NCI-H1048 (cell line): Measurements from ENCODE around the gene IGFALS.

Experiments used
- DNase-seq: peaks from one replicate; lab custom pipeline; 2025; lab: John Stamatoyannopoulos, UW

The IGFALS gene

GRCh38 chr16:1793578-1794220 is at the start of gene IGFALS:
Gene IGFALS (minus strand): TSS chr16:1793705. CDS start chr16:1793652, 53 bp downstream.
- DNase-seq: no peak

- DNase-seq: no peak
Observed at GRCh38 chr16:1839554-1839953, 46.0 kb upstream of the IGFALS start.

DNA sequence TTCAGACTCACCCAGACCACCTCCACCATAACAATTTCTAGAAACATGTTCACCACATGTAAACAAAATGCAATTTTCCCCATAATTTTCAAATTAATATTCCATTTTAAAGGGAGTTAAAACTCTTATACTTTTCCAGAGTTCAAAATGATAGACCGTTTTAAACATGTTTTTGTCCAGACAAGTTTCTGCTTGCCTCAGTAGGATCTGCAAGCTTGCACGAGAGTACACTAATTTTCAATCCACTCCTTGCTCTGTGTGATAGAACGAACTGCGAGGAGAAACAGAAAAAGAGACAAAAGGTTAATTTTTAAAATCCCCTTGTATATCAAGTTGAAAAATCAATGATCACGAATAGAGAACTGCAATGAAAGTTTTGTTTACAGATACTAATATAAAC is 40.6 kb upstream of the IGFALS start:
- DNase-seq: no peak

DNA sequence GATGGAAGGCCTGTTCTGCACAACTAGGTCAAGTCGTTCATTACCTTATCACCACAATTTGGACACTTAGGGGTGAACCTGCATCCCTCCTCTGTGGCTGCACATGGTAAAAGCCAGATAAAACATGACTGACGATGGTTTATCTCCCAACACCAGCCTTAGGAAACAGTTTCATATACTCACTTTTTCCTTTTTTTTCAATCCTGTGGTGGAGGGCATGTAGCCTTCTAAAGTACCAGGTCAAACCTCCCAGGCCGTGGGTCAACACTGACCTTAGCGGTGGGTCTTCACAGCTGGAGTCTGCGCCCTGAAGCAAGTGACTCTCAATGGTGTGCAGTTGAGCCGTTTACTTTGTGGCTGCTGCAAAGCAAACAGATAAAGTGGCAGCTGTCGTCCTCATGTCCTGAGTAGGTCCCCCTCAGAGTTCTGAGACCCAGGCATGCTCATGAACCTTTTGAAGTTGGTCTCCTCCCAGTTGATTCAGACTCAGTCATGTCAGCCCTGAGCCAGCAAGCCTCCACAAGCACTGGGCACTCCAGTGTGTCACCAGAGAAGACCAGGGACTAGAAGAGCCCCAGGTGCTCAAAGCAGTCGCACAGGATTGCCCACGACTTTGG is 39.4 kb upstream of the IGFALS start:
- no peak for DNase-seq

DNA sequence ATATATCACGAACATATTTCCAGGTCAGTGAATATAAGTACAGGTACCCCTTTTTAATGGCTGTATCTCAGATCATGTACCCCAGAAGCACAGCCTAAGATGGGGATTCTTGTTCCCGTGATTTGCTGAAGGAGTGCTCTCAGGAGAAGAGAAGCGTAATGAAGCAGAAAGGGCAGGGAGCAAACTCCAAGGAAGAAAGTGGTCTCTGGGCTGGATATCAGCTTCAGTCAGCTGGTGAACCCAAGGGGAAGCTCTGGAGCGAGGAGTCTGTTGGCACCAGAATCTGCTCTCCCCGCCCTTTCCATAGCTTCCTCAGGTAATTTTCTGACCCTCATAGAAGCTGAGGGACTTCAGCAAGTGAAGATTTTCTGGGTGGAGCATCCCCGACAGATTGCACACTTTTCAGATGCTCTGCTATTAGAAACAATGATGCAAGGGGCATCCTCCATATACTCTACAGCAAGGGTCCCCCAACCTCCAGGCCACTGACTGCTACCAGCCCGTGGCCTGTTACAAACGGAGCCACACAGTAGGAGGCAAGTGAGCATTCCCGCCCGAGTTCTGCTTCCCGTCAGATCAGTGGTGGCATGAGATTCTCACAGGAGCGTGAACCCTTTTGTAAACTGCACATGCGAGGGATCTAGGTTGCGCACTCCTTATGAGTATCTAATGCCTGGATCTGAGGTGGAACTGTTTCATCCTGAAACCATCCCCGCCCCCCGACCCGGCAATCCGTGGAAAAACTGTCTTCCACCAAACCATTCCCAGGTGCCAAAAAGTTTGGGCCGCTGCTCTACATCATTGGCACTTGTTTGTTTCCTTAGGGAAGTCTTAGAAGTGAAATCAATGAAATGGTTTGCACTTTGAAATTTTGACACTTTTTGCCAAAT is 37.9 kb upstream of the IGFALS start:
- DNase-seq: no peak

- DNase-seq: no peak
Observed at GRCh38 chr16:1830213-1830612, 36.7 kb upstream of the IGFALS start.

DNA sequence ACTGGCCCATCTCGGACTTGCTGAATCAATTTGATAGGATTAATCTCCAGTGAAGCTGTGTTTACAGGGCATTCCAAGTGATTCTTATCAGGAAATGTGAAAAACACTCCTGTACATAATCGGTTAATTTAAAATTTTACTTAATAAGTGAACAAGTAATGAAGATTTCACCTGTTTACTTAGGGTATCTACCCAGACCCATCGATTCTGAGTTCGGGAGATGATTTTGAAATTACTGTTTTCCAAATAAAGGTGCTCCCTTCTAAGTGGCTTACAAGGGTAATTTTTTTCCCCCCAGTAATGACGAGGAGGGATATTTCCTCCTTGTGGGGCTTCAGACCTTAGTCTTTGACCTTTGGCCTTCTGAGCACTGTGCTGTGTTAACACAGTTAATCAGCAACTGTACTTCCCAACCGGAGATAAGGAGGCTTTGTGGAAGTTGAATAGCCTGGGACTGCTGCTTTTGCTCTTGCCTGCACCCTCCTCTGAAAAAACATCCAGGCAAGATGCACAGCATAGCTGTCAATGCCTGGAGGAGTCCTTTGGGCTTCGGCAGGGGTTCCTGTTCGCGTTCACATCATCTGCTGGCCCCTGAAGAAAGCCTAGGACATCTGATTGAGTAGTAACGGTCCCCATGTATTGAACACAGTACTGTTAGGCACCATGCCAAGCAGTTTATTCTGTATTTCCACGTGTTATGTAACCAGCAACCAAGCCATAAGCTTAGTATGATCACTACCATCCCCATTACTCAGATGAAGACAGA is 35.3 kb upstream of the IGFALS start:
- no peak for DNase-seq

- DNase-seq: peak; percentile 19
Observed at GRCh38 chr16:1826691-1827573, 33.4 kb upstream of the IGFALS start, which contains the start of the genes FAHD1 and HAGH. Gene FAHD1 (plus strand): TSS chr16:1827206. CDS start chr16:1827239, 33 bp downstream. Gene HAGH (minus strand): TSS chr16:1826825. CDS start chr16:1826787, 38 bp downstream.

DNA sequence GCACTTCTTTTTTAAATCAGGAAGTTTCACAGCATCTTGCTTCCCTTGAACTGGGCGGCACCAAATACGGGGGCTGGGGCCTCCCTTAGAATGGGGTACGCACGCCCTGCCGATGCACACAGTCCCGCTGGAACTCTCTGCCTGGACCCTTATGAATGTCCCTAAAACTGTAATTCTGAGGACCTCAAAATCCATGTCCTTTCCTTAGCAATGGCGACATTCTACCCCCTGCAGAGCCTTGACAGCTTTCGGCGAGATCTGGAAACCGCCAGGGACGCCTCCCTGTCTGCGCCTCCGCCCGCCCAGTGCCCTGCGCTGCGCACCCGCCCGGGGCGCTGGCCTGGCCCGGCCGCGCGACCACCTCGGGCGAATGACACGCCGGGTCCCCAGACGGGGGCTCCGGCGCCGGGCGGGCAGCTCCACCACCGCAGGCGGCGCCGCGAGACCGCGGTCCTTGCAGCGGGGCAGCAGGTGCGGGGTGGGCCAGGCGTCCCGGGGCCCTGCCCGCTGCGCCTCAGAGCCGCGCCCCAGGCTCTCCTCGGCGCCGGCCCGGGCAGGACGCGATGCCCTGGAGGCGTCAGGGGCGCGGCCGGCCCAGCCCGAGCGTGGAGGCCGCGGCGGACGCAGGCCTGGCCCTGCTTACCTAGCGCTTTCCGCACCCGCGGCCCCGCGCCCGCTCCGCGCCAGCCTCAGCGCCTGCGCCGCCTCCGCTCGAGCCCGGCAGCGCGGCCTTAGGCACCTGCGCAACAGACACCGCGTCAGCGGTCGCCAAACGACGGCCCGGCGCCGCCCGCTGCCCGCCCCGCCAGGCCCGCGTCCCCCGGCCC is 32.6 kb upstream of the IGFALS start:
- DNase-seq: no peak

GRCh38 chr16:1825381-1825863 is 31.9 kb upstream of the IGFALS start:
- no peak for DNase-seq

DNA sequence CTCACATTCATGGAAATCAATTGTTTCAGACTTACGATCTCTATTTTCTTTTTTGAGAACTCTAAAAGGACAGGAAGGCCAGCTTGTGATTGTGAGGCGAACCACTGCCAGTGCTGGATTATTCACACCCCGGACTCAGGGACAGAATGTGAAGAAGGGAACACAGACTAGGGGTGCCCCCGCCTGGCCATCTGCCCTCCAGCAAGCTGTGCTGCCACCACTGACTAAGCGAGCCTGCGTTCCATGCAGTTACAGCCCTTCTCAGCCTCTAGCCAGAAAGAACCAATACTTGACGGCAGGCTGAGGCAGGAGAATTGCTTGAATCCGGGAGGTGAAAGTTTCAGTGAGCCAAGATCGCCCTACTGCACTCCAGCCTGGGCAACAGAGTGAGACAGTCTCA is 30.3 kb upstream of the IGFALS start:
- no peak for DNase-seq

DNA sequence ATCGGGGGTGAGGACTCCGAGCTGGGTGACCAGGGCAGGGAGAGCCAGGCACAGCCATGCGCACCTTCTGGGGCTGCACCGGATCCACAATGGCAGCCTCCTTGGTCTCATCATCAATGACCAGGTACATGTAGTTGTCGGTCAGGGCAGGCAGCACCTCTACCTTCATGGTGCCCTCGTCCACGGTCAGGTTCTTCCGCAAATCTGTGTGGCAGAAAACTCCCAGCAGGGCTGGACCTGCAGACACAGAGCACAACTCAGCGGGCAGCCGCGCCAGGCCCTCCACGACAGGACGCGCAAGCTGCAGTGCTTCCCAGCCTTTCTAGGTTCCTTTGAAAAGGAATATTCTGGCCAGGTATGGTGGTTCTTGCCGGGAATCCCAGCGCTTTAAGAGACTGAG is 29.3 kb upstream of the IGFALS start:
- DNase-seq: no peak

GRCh38 chr16:1821861-1822611 is 28.5 kb upstream of the IGFALS start:
- DNase-seq: no peak

- no peak for DNase-seq
Observed at GRCh38 chr16:1820946-1821290, 27.4 kb upstream of the IGFALS start.

DNA sequence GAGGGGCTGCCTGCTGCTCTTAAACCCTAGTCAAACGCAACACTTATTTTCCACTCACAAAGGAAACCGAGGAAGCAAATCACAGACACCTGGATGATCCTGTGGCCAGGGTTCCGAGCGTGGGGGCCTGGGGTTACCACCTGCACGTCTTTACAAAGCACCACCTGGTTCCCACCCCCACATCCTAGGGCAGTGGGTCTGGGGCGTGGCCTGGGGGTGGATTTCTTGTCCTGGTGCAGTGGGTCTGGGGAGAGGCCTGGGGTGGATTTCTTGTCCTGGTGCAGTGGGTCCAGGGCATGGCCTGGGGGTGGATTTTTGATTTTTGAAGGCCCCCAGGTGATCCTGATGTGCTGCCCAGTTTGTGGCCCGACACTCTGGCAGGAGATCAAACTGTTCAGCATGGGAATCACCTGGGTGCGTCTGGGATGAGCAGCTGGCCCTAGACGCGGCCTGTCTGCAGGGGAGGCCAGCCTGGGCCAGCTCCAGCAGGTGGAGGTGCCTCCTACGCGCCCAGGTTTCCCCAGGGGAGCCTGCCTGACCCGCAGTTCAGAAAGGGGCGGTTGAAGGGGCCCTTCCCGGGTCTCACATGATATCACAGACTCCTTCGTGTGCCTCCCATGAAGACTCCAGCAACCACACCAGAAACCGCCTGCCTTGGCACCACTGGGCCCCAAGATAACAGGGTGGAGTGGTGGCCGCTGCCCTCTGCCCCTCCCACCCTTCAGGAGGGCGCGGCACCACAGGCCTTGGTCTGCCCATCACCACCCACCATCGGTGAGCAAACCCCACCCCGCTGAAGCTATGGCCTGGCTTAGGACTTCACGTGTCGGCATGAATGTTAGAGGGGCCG is 26.8 kb upstream of the IGFALS start:
- no peak for DNase-seq

- no peak for DNase-seq
Observed at GRCh38 chr16:1819611-1820010, 26.1 kb upstream of the IGFALS start.

DNA sequence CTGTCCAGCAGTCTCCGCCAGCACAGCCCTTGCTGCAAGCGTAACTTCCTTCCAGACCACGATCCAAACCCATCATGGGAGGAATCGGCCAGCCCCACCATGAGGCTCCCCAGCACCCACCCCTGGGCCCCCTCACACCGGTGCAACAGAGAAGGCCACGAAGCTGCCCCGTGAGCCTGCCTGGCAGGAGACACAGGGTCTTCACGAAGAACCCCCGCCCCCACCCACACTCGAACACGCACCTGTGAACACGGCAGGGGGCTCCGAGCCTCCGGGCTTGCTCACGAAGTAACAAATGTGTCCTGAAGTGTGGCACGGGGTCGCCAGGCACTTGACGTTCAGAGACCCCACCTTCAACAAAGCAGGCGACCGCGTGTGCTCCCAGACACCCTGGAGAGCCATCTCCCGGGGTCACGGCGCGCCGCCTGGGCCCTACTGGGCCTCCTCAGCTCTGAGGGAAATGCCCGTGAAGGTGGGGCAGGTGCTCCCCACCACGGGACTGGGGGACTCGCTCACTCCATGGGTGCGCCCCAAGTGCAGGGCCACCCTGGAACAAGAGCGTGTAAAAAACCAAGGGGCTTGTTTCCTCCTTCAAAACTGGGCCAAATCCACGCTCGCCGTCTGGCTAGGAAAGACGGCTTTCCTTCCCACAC is 25.5 kb upstream of the IGFALS start:
- no peak for DNase-seq
